ENCODE data around the gene DDX23.
A peak's percentile ranks its signal among the peaks of the same experiment; 100 is the strongest.

Gene DDX23

GRCh38 chr12:48796976-48797375 lies 55.0 kb downstream of the DDX23 start:
- DNase-seq (ENCODE audit: low read depth in 2 of 2), result no peak

- DNase-seq (ENCODE audit: low read depth in 2 of 2), result peak; percentile 35 to 46
Measured at GRCh38 chr12:48795550-48796455, 56.2 kb downstream of the DDX23 start.

- no peak for DNase-seq (ENCODE audit: low read depth in 2 of 2)
Measured at GRCh38 chr12:48794870-48795269, 57.1 kb downstream of the DDX23 start.

GRCh38 chr12:48793696-48794095 lies 58.3 kb downstream of the DDX23 start:
- no peak for DNase-seq (ENCODE audit: low read depth in 2 of 2)

- DNase-seq (ENCODE audit: low read depth in 2 of 2), result no peak
Measured at GRCh38 chr12:48789858-48790326, 62.1 kb downstream of the DDX23 start.

GRCh38 chr12:48788854-48789775 lies 62.8 kb downstream of the DDX23 start, which contains the start of gene ADCY6:
Gene ADCY6, minus strand, starts transcription at chr12:48789089. Its CDS starts 5,655 bp downstream, at chr12:48783434.
- no peak for DNase-seq (ENCODE audit: low read depth in 2 of 2)

- DNase-seq (ENCODE audit: low read depth in 2 of 2), result no peak
Measured at GRCh38 chr12:48788524-48788853, 63.5 kb downstream of the DDX23 start.

- DNase-seq (ENCODE audit: low read depth in 2 of 2), result no peak
Measured at GRCh38 chr12:48787791-48788523, 64.0 kb downstream of the DDX23 start.

- no peak for DNase-seq (ENCODE audit: low read depth in 2 of 2)
Measured at GRCh38 chr12:48786591-48787544, 65.1 kb downstream of the DDX23 start.

GRCh38 chr12:48783432-48783831 lies 68.5 kb downstream of the DDX23 start:
- DNase-seq (ENCODE audit: low read depth in 2 of 2), result no peak

GRCh38 chr12:48782457-48783395 lies 69.2 kb downstream of the DDX23 start:
- no peak for DNase-seq (ENCODE audit: low read depth in 2 of 2)

GRCh38 chr12:48781750-48782456 lies 70.1 kb downstream of the DDX23 start:
- DNase-seq (ENCODE audit: low read depth in 2 of 2), result no peak

- DNase-seq (ENCODE audit: low read depth in 2 of 2), result no peak
Measured at GRCh38 chr12:48780381-48781025, 71.5 kb downstream of the DDX23 start.

GRCh38 chr12:48779869-48780268 lies 72.1 kb downstream of the DDX23 start:
- no peak for DNase-seq (ENCODE audit: low read depth in 2 of 2)
